ENCODE data around the gene STK40. TPM values are rescaled to one million over a fixed set of nuclear protein-coding genes. Genes with fewer than 3 reads are reported as not detected.

STK40 gene
- polyA plus RNA-seq, 3 donors from 2014 or later = 43.3 to 101 (median 61.5) TPM

GRCh38 chr1:36322786-36323635 lies 62.7 kb downstream of the STK40 start:
- Mint-ChIP-seq H3K9me3 (no peaks in the 10 kb centered on the region), H3K4me1 (peaks cover 25 to 30% of the 10 kb centered on the region in 2 donors), H3K27me3 (ENCODE audit: low read depth in 3 of 3) (peaks cover 0 to 5% (median 2%) of the 10 kb centered on the region in 3 donors), H3K4me3 (peak overlapping the region; percentile 78 to 83 (median 82)), H3K27ac (peak overlapping the region in 5 of 6 donors; percentile 62 to 87 (median 71)), H3K36me3 (no peaks in the 10 kb centered on the region)
- DNase-seq = peak; percentile 63 to 68 (median 65)

GRCh38 chr1:36322041-36322785 lies 63.5 kb downstream of the STK40 start:
- Mint-ChIP-seq H3K27ac (peak overlapping the region in 5 of 6 donors; percentile 53 to 87 (median 62)), H3K27me3 (ENCODE audit: low read depth in 3 of 3) (peaks cover 0 to 5% (median 2%) of the 10 kb centered on the region in 3 donors), H3K9me3 (no peaks in the 10 kb centered on the region), H3K4me1 (peaks cover 25 to 30% of the 10 kb centered on the region in 2 donors), H3K36me3 (no peaks in the 10 kb centered on the region), H3K4me3 (peak overlapping the region; percentile 66 to 83 (median 82))
- no peak for DNase-seq

- DNase-seq = no peak
- Mint-ChIP-seq H3K4me1 (peaks cover 25 to 30% of the 10 kb centered on the region in 2 donors), H3K27ac (peak overlapping the region in 4 of 6 donors; percentile 53 to 85 (median 62)), H3K27me3 (ENCODE audit: low read depth in 3 of 3) (peaks cover 0 to 5% (median 0%) of the 10 kb centered on the region in 3 donors), H3K36me3 (no peaks in the 10 kb centered on the region), H3K9me3 (no peaks in the 10 kb centered on the region), H3K4me3 (peak overlapping the region; percentile 61 to 81 (median 69))
These were observed 64.4 kb downstream of the STK40 start for GRCh38 chr1:36321119-36321951.

- DNase-seq = no peak
- peak overlapping the region; percentile 69 to 81 (median 71) for H3K4me3 Mint-ChIP-seq
- no peaks in the 10 kb centered on the region for H3K9me3 Mint-ChIP-seq
- peaks cover 25 to 30% of the 10 kb centered on the region in 2 donors for H3K4me1 Mint-ChIP-seq
- H3K27ac Mint-ChIP-seq = peak overlapping the region in 5 of 6 donors; percentile 51 to 75 (median 71)
- H3K27me3 Mint-ChIP-seq (ENCODE audit: low read depth in 3 of 3) = peaks cover 0 to 5% (median 0%) of the 10 kb centered on the region in 3 donors
- peaks cover 0 to under 1% (median 0%) of the 10 kb centered on the region in 3 donors for H3K36me3 Mint-ChIP-seq
These were observed 65.0 kb downstream of the STK40 start for GRCh38 chr1:36320767-36321118.

- peaks cover 0 to 5% (median 0%) of the 10 kb centered on the region in 3 donors for H3K27me3 Mint-ChIP-seq (ENCODE audit: low read depth in 3 of 3)
These were observed 65.4 kb downstream of the STK40 start for GRCh38 chr1:36320291-36320761.

GRCh38 chr1:36309397-36309796 lies 76.3 kb downstream of the STK40 start:
- Mint-ChIP-seq H3K9me3 (no peaks in the 10 kb centered on the region), H3K4me3 (no peak overlapping the region), H3K36me3 (no peaks in the 10 kb centered on the region), H3K27ac (no peak overlapping the region), H3K4me1 (peaks cover 14 to 15% of the 10 kb centered on the region in 2 donors), H3K27me3 (ENCODE audit: low read depth in 3 of 3) (peaks cover 1 to 2% (median 2%) of the 10 kb centered on the region in 3 donors)
- DNase-seq = no peak

More at GRCh38 chr1:36320291-36320761, 65.4 kb downstream of the STK40 start:
- no peak for DNase-seq
- peaks cover 25 to 30% of the 10 kb centered on the region in 2 donors for H3K4me1 Mint-ChIP-seq
- peak overlapping the region in 5 of 6 donors; percentile 51 to 75 (median 71) for H3K27ac Mint-ChIP-seq
- no peaks in the 10 kb centered on the region for H3K9me3 Mint-ChIP-seq
- peak overlapping the region; percentile 69 to 81 (median 71) for H3K4me3 Mint-ChIP-seq
- H3K36me3 Mint-ChIP-seq = peaks cover 0 to 4% (median 0%) of the 10 kb centered on the region in 3 donors

GRCh38 chr1:36307601-36308330 lies 78.0 kb downstream of the STK40 start:
- Mint-ChIP-seq H3K36me3 (peaks cover 8 to 9% (median 9%) of the 10 kb centered on the region in 3 donors), H3K4me3 (peak overlapping the region; percentile 23 to 96 (median 86)), H3K9me3 (no peaks in the 10 kb centered on the region), H3K4me1 (peaks cover 14 to 15% of the 10 kb centered on the region in 2 donors), H3K27me3 (ENCODE audit: low read depth in 3 of 3) (peaks cover 0 to 4% (median 2%) of the 10 kb centered on the region in 3 donors), H3K27ac (peak overlapping the region in 2 of 6 donors; percentile 67 to 85)
- DNase-seq = no peak

GRCh38 chr1:36306902-36307456 lies 78.7 kb downstream of the STK40 start:
- H3K9me3 Mint-ChIP-seq = no peaks in the 10 kb centered on the region
- peaks cover 8 to 17% (median 16%) of the 10 kb centered on the region in 3 donors for H3K36me3 Mint-ChIP-seq
- H3K4me1 Mint-ChIP-seq = peaks cover 14 to 15% of the 10 kb centered on the region in 2 donors
- DNase-seq = peak; percentile 93 to 94 (median 93)
- peaks cover 0 to 4% (median 2%) of the 10 kb centered on the region in 3 donors for H3K27me3 Mint-ChIP-seq (ENCODE audit: low read depth in 3 of 3)
- H3K4me3 Mint-ChIP-seq = peak overlapping the region; percentile 86 to 97 (median 96)
- H3K27ac Mint-ChIP-seq = peak overlapping the region; percentile 38 to 92 (median 84)

- DNase-seq = peak; percentile 40 to 46 (median 45)
- Mint-ChIP-seq H3K27me3 (ENCODE audit: low read depth in 3 of 3) (peaks cover 0 to 4% (median 2%) of the 10 kb centered on the region in 3 donors), H3K4me3 (peak within 1 kb of the TSS; percentile 86 to 97 (median 96)), H3K36me3 (peaks cover 8 to 19% (median 18%) of the 10 kb centered on the region in 3 donors), H3K27ac (peak within 1 kb of the TSS; percentile 40 to 92 (median 84)), H3K9me3 (no peaks in the 10 kb centered on the region), H3K4me1 (peaks cover 14 to 15% of the 10 kb centered on the region in 2 donors)
These were observed 79.4 kb downstream of the STK40 start, which contains the start of gene SH3D21 for GRCh38 chr1:36306210-36306901. TSS of gene SH3D21 (plus strand) at chr1:36306368. CDS start at chr1:36306421, 53 bp downstream.

- Mint-ChIP-seq H3K27me3 (ENCODE audit: low read depth in 3 of 3) (peaks cover 0 to 4% (median 2%) of the 10 kb centered on the region in 3 donors), H3K4me1 (peaks cover 14 to 15% of the 10 kb centered on the region in 2 donors), H3K4me3 (peak overlapping the region; percentile 67 to 90 (median 77)), H3K9me3 (no peaks in the 10 kb centered on the region), H3K36me3 (peaks cover 8 to 23% (median 23%) of the 10 kb centered on the region in 3 donors), H3K27ac (peak overlapping the region in 2 of 6 donors; percentile 24 to 40)
- no peak for DNase-seq
These were observed 79.9 kb downstream of the STK40 start for GRCh38 chr1:36305915-36306209.

GRCh38 chr1:36304970-36305914 lies 80.5 kb downstream of the STK40 start:
- no peaks in the 10 kb centered on the region for H3K9me3 Mint-ChIP-seq
- H3K4me3 Mint-ChIP-seq = peak overlapping the region; percentile 67 to 90 (median 77)
- H3K27me3 Mint-ChIP-seq (ENCODE audit: low read depth in 3 of 3) = peaks cover 1 to 4% (median 2%) of the 10 kb centered on the region in 3 donors
- DNase-seq = no peak
- H3K27ac Mint-ChIP-seq = peak overlapping the region in 2 of 6 donors; percentile 49 to 62
- peaks cover 8 to 12% of the 10 kb centered on the region in 2 donors for H3K4me1 Mint-ChIP-seq
- peaks cover 8 to 29% (median 28%) of the 10 kb centered on the region in 3 donors for H3K36me3 Mint-ChIP-seq
